ENCODE data around the gene TMEM50B. TPM values are rescaled to one million over a fixed set of nuclear protein-coding genes. Genes with fewer than 3 reads are reported as not detected.

Gene TMEM50B
- polyA plus RNA-seq, 3 donors: 33.8 to 43.0 (median 38.2) TPM

- no peaks in the 10 kb centered on the region for H3K9me3 ChIP-seq (replicated peaks in 1 of 2; ENCODE audit: control insufficient read depth in 1 of 2, insufficient read depth in 1 of 2, low read length in 2 of 2)
- H2AFZ ChIP-seq (ENCODE audit: insufficient read depth, low read depth, low read length, poor library complexity, severe bottlenecking): no peak overlapping the region
- 83% methylated on average over 4 of the region's 8 CpGs for WGBS (ENCODE audit: insufficient coverage)
- peaks cover 69% of the 10 kb centered on the region for H3K79me2 ChIP-seq (ENCODE audit: insufficient read depth, low read length)
- Mint-ChIP-seq H3K27me3 (ENCODE audit: low read depth in 3 of 3) (peaks cover 0 to 2% (median 2%) of the 10 kb centered on the region in 3 donors), H3K9me3 (peaks cover 0 to 2% (median 0%) of the 10 kb centered on the region in 7 donors), H3K27ac (peak overlapping the region; percentile 89 to 97 (median 95)), H3K4me1 (peaks cover 43% of the 10 kb centered on the region), H3K36me3 (peaks cover 73 to 97% of the 10 kb centered on the region in 2 donors), H3K4me3 (no peak overlapping the region)
- H3K27me3 ChIP-seq (ENCODE audit: control insufficient read depth in 2 of 2, insufficient read depth in 2 of 2, low read length in 2 of 2): no peaks in the 10 kb centered on the region
- no peak for DNase-seq
- no peak for TF ChIP-seq CTCF (IDR thresholded peaks at IDR 0.05)
- peaks cover 42 to 50% of the 10 kb centered on the region in 2 donors for H3K4me1 ChIP-seq (ENCODE audit: control insufficient read depth in 1 of 2, insufficient read depth in 2 of 2, low read length in 2 of 2)
- peaks cover 100% of the 10 kb centered on the region for H4K20me1 ChIP-seq (ENCODE audit: insufficient read depth, low read length)
- H3K9ac ChIP-seq (ENCODE audit: insufficient read depth, low read length, poor library complexity, severe bottlenecking): no peak overlapping the region
- H3K27ac ChIP-seq (ENCODE audit: low read depth in 1 of 2, low read length in 2 of 2): peak overlapping the region; percentile 39 to 74
- intact Hi-C loops (cut with micrococcal nuclease): loop anchor here in 1 of 2 donors (5.0 kb wide), 1 partner anchor 71 kb away; no protein-coding TSS in a partner anchor
- peaks cover 91 to 99% of the 10 kb centered on the region in 2 donors for H3K36me3 ChIP-seq (replicated peaks in 1 of 2; ENCODE audit: control insufficient read depth in 1 of 2, insufficient read depth in 2 of 2, low read length in 2 of 2)
- H3K4me2 ChIP-seq (replicated peaks; ENCODE audit: extremely low read depth, low read length, poor library complexity, severe bottlenecking): peak overlapping the region; percentile 0
- H3K4me3 ChIP-seq (replicated peaks in 1 of 3; ENCODE audit: low read depth in 2 of 3, low read length in 3 of 3): no peak overlapping the region
Observed at GRCh38 chr21:33433001-33433400, 46.8 kb downstream of the TMEM50B start.

- peak overlapping the region; percentile 39 to 74 for H3K27ac ChIP-seq (ENCODE audit: low read depth in 1 of 2, low read length in 2 of 2)
- H2AFZ ChIP-seq (ENCODE audit: insufficient read depth, low read depth, low read length, poor library complexity, severe bottlenecking): no peak overlapping the region
- H3K27me3 Mint-ChIP-seq (ENCODE audit: low read depth in 3 of 3): peaks cover 0 to 2% (median 2%) of the 10 kb centered on the region in 3 donors
- H3K4me2 ChIP-seq (replicated peaks; ENCODE audit: extremely low read depth, low read length, poor library complexity, severe bottlenecking): no peak overlapping the region
- H3K4me3 Mint-ChIP-seq: no peak overlapping the region
- peaks cover 73 to 97% of the 10 kb centered on the region in 2 donors for H3K36me3 Mint-ChIP-seq
- 71% methylated on average over 5 of the region's 6 CpGs for WGBS (ENCODE audit: insufficient coverage)
- DNase-seq: no peak
- peaks cover 0 to 2% (median 0%) of the 10 kb centered on the region in 7 donors for H3K9me3 Mint-ChIP-seq
- H3K27me3 ChIP-seq (ENCODE audit: control insufficient read depth in 2 of 2, insufficient read depth in 2 of 2, low read length in 2 of 2): no peaks in the 10 kb centered on the region
- peaks cover 100% of the 10 kb centered on the region for H4K20me1 ChIP-seq (ENCODE audit: insufficient read depth, low read length)
- peak overlapping the region; percentile 89 to 97 (median 95) for H3K27ac Mint-ChIP-seq
- TF ChIP-seq CTCF (IDR thresholded peaks at IDR 0.05): no peak
- H3K36me3 ChIP-seq (replicated peaks in 1 of 2; ENCODE audit: control insufficient read depth in 1 of 2, insufficient read depth in 2 of 2, low read length in 2 of 2): peaks cover 91 to 99% of the 10 kb centered on the region in 2 donors
- H3K4me1 Mint-ChIP-seq: peaks cover 43% of the 10 kb centered on the region
- intact Hi-C loops (cut with micrococcal nuclease): loop anchor here in 1 of 2 donors (5.0 kb wide), 1 partner anchor 70 kb away; no protein-coding TSS in a partner anchor
- no peak overlapping the region for H3K9ac ChIP-seq (ENCODE audit: insufficient read depth, low read length, poor library complexity, severe bottlenecking)
- no peaks in the 10 kb centered on the region for H3K9me3 ChIP-seq (replicated peaks in 1 of 2; ENCODE audit: control insufficient read depth in 1 of 2, insufficient read depth in 1 of 2, low read length in 2 of 2)
- H3K4me1 ChIP-seq (ENCODE audit: control insufficient read depth in 1 of 2, insufficient read depth in 2 of 2, low read length in 2 of 2): peaks cover 42 to 50% of the 10 kb centered on the region in 2 donors
- peaks cover 74% of the 10 kb centered on the region for H3K79me2 ChIP-seq (ENCODE audit: insufficient read depth, low read length)
- H3K4me3 ChIP-seq (replicated peaks in 1 of 3; ENCODE audit: low read depth in 2 of 3, low read length in 3 of 3): no peak overlapping the region
Observed at GRCh38 chr21:33432496-33432895, 47.3 kb downstream of the TMEM50B start.
